ENCODE results near the gene HS3ST4.

DNA sequence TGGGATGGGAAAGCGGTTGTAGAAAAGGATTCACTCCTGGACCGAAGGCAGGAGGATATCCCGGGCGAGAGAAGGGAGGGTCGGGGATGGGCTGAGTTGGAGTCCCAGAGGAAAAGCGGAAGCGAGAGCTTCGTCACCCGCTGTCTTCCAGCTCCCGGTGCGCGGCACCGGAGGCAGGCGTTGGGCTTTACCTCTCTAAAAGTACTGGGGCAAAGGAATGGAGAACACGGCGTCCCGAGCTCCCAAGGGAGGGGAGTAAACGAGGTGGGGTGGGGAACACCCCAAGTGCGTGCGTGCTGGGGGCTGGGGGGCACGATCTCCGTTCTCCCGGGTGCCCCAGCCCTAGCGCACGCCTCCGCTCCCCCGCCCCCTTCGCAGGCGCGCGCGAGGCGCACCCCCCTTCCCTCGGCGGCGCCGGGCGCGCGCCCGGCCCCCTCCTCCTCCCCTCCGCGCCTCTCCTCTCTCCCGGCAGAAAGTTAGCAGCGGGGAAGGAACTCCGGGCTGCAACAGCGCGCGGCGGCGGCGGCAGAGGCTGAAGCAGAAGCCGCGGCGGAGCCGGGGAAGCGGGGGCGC, at the start of gene HS3ST4:
- TF ChIP-seq POLR2A (IDR thresholded peaks at IDR 0.05) (no peak), POLR2AphosphoS5 (IDR thresholded peaks at IDR 0.05) (no peak)
- TF ChIP-seq, protein P1, sequence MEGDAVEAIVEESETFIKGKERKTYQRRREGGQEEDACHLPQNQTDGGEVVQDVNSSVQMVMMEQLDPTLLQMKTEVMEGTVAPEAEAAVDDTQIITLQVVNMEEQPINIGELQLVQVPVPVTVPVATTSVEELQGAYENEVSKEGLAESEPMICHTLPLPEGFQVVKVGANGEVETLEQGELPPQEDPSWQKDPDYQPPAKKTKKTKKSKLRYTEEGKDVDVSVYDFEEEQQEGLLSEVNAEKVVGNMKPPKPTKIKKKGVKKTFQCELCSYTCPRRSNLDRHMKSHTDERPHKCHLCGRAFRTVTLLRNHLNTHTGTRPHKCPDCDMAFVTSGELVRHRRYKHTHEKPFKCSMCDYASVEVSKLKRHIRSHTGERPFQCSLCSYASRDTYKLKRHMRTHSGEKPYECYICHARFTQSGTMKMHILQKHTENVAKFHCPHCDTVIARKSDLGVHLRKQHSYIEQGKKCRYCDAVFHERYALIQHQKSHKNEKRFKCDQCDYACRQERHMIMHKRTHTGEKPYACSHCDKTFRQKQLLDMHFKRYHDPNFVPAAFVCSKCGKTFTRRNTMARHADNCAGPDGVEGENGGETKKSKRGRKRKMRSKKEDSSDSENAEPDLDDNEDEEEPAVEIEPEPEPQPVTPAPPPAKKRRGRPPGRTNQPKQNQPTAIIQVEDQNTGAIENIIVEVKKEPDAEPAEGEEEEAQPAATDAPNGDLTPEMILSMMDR (IDR thresholded peaks at IDR 0.05) = no peak
